A172 (cell line): ENCODE measurements around the gene DMBX1. TPM values are rescaled to one million over a fixed set of nuclear protein-coding genes. Genes with fewer than 3 reads are reported as not detected.

Experiments used
- DNase-seq: peaks from one replicate; pipeline ENCODE4 v3.0.0-alpha.2; 2015; ENCODE audit warnings: low spot score
- total RNA-seq: library from RNA; depleted of rRNA; stranded (reverse); fragments of >200 nt; shearing (Covaris generic); gene quantifications from 2 replicates; pipeline ENCODE4 v1.2.3, GENCODE V29; 2014

Gene DMBX1
- total RNA-seq, 1 experiment from 2014 or later = 1.3 TPM

- no peak for DNase-seq
These were observed 35.8 kb downstream of the DMBX1 start for GRCh38 chr1:46525253-46525983.

GRCh38 chr1:46526013-46526690 lies 36.5 kb downstream of the DMBX1 start:
- no peak for DNase-seq

GRCh38 chr1:46526691-46527291 lies 37.2 kb downstream of the DMBX1 start:
- no peak for DNase-seq

- peak; percentile 71 for DNase-seq
These were observed 38.0 kb downstream of the DMBX1 start for GRCh38 chr1:46527474-46528296.

- no peak for DNase-seq
These were observed 38.8 kb downstream of the DMBX1 start for GRCh38 chr1:46528297-46528955.

GRCh38 chr1:46529031-46529630 lies 39.5 kb downstream of the DMBX1 start:
- no peak for DNase-seq

GRCh38 chr1:46530311-46530710 lies 40.7 kb downstream of the DMBX1 start:
- DNase-seq = no peak

- no peak for DNase-seq
These were observed 41.3 kb downstream of the DMBX1 start for GRCh38 chr1:46530791-46531409.

GRCh38 chr1:46532095-46532494 lies 42.5 kb downstream of the DMBX1 start:
- DNase-seq = no peak

GRCh38 chr1:46532498-46533178 lies 43.0 kb downstream of the DMBX1 start:
- no peak for DNase-seq

GRCh38 chr1:46533179-46533864 lies 43.7 kb downstream of the DMBX1 start:
- DNase-seq = no peak

- no peak for DNase-seq
These were observed 45.4 kb downstream of the DMBX1 start for GRCh38 chr1:46535063-46535462.

GRCh38 chr1:46536527-46536926 lies 46.9 kb downstream of the DMBX1 start:
- DNase-seq = no peak

- DNase-seq = no peak
These were observed 48.0 kb downstream of the DMBX1 start for GRCh38 chr1:46537651-46538050.

- DNase-seq = no peak
These were observed 48.5 kb downstream of the DMBX1 start for GRCh38 chr1:46538147-46538546.
